ENCODE measurements around the gene SMIM43. TPM values are rescaled to one million over a fixed set of nuclear protein-coding genes. Genes with fewer than 3 reads are reported as not detected.

The SMIM43 gene
- total and polyA plus RNA-seq, 4 donors: not detected

GRCh38 chr4:121777625-121778024 is 12.7 kb upstream of the SMIM43 start:
- DNase-seq (ENCODE audit: low spot score): no peak
- Histone ChIP-seq H3K4me3 (ENCODE audit: low read depth in 1 of 3, low read length in 3 of 3) (no peak overlapping the region), H3K36me3 (ENCODE audit: control insufficient read depth in 4 of 4, insufficient read depth in 3 of 4, low read depth in 1 of 4, low read length in 3 of 4) (no peaks in the 10 kb centered on the region), H3K27me3 (ENCODE audit: control insufficient read depth in 4 of 4, insufficient read depth in 4 of 4, low read length in 3 of 4) (no peaks in the 10 kb centered on the region), H3K9me3 (ENCODE audit: control insufficient read depth in 4 of 4, low read length in 3 of 4) (no peaks in the 10 kb centered on the region), H3K27ac (ENCODE audit: low read depth in 1 of 2, low read length in 2 of 2) (no peak overlapping the region), H3K4me1 (ENCODE audit: control insufficient read depth in 4 of 4, insufficient read depth in 4 of 4, low read length in 3 of 4) (no peaks in the 10 kb centered on the region), H3K9ac (ENCODE audit: low read depth in 1 of 2, low read length in 2 of 2) (no peak overlapping the region)
- TF ChIP-seq HNF4G (IDR thresholded peaks at IDR 0.05) (no peak), CTCF (IDR thresholded peaks at IDR 0.05; ENCODE audit: low read depth, low read length, missing input control) (no peak), REST (IDR thresholded peaks at IDR 0.05) (no peak), FOXA2 (IDR thresholded peaks at IDR 0.05) (no peak), HNF4A (conservative IDR thresholded peaks at IDR 0.05) (no peak), SP1 (IDR thresholded peaks at IDR 0.05) (no peak), TAF1 (conservative IDR thresholded peaks at IDR 0.05) (no peak), RAD21 (IDR thresholded peaks at IDR 0.05) (no peak), FOXA1 (IDR thresholded peaks at IDR 0.05) (no peak), NR2F2 (IDR thresholded peaks at IDR 0.05) (no peak), MAX (IDR thresholded peaks at IDR 0.05) (no peak), RXRA (IDR thresholded peaks at IDR 0.05) (no peak), EGR1 (IDR thresholded peaks at IDR 0.05; ENCODE audit: low read depth in 2 of 2) (no peak)
- WGBS: 45% methylated on average over 3 of the region's 3 CpGs

GRCh38 chr4:121776610-121777401 is 11.8 kb upstream of the SMIM43 start:
- Histone ChIP-seq H3K4me1 (ENCODE audit: control insufficient read depth in 4 of 4, insufficient read depth in 4 of 4, low read length in 3 of 4) (no peaks in the 10 kb centered on the region), H3K36me3 (ENCODE audit: control insufficient read depth in 4 of 4, insufficient read depth in 3 of 4, low read depth in 1 of 4, low read length in 3 of 4) (no peaks in the 10 kb centered on the region), H3K4me3 (ENCODE audit: low read depth in 1 of 3, low read length in 3 of 3) (no peak overlapping the region), H3K9ac (ENCODE audit: low read depth in 1 of 2, low read length in 2 of 2) (no peak overlapping the region), H3K27ac (ENCODE audit: low read depth in 1 of 2, low read length in 2 of 2) (no peak overlapping the region), H3K9me3 (ENCODE audit: control insufficient read depth in 4 of 4, low read length in 3 of 4) (no peaks in the 10 kb centered on the region), H3K27me3 (ENCODE audit: control insufficient read depth in 4 of 4, insufficient read depth in 4 of 4, low read length in 3 of 4) (no peaks in the 10 kb centered on the region)
- WGBS: 75% methylated on average over 6 of the region's 6 CpGs
- TF ChIP-seq CTCF (IDR thresholded peaks at IDR 0.05; ENCODE audit: low read depth, low read length, missing input control) (no peak), NR2F2 (IDR thresholded peaks at IDR 0.05) (no peak), REST (IDR thresholded peaks at IDR 0.05) (no peak), FOXA2 (IDR thresholded peaks at IDR 0.05) (no peak), EGR1 (IDR thresholded peaks at IDR 0.05; ENCODE audit: low read depth in 2 of 2) (no peak), HNF4A (conservative IDR thresholded peaks at IDR 0.05) (no peak), ZBTB33 (IDR thresholded peaks at IDR 0.05) (no peak), HNF4G (IDR thresholded peaks at IDR 0.05) (no peak), GABPA (IDR thresholded peaks at IDR 0.05 in 1 of 2, conservative IDR thresholded peaks at IDR 0.05 in 1 of 2) (no peak), TAF1 (conservative IDR thresholded peaks at IDR 0.05) (no peak), FOXA1 (IDR thresholded peaks at IDR 0.05) (no peak), MAX (IDR thresholded peaks at IDR 0.05) (no peak)
- DNase-seq (ENCODE audit: low spot score): no peak

All from liver (tissue), 9 donors.